GM18505 (cell line): Measurements from ENCODE around the gene HDAC5.
"Not testable (repeated sequence)": the region's sequence is repeated elsewhere in the genome, so short reads cannot be mapped to it uniquely, and the experiment has no call there.

Source experiments
- ATAC-seq: cut with Tn5 transposase; IDR thresholded peaks from one replicate; pipeline ENCODE4 v1.9.1; 2021; ENCODE audit not compliant: unreplicated experiment
- POLR2A ChIP-seq: IDR thresholded peaks from 4 replicates; pipeline ENCODE4 v1.6.1; 2011; ENCODE audit warnings: borderline replicate concordance; ENCODE audit not compliant: insufficient read depth, insufficient read length; ENCODE audit errors: extremely low read depth

Gene HDAC5

GRCh38 chr17:44053125-44053872 is 70.1 kb downstream of the HDAC5 start:
- no peak for TF ChIP-seq POLR2A
- no peak for ATAC-seq

DNA sequence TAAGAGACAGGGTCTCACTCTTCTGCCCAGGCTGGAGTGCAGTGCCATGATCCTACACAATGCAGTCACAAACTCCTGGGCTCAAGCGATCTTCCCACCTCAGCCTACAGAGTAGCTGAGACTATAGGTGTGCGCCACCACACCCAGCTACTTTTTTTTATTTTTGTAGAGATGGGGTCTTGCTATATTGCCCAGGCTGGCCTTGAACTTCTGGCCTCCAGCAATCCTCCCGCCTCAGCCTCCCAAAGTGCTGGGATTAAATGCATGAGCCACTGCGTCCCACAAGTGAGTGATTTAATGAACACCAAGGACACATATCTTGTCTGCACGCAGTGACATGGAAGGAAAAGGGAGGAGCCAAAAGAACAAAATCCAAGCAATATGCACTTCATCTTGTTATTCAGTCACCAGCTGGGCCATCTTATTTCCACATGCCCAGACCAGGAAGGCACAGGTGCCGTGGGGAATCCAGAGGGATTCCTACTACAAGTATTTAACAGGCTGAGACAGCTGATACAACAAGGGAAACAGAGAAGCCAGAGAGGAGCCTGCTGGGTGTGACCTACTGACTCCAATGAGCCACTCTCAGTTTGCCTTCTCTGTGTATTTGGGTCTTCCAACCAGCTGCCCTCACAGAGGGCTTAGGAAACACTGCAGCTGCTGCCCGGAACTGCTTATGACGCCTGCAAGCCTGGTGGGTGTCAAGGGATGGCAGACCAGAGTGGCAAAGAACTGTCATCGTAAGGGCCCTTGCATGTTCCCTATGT is 74.0 kb downstream of the HDAC5 start:
- TF ChIP-seq POLR2A = no peak
- ATAC-seq = no peak

GRCh38 chr17:44046893-44047292 is 76.5 kb downstream of the HDAC5 start:
- not testable (repeated sequence) for ATAC-seq

GRCh38 chr17:44045486-44045885 is 78.0 kb downstream of the HDAC5 start:
- ATAC-seq = no peak
- no peak for TF ChIP-seq POLR2A

- ATAC-seq = no peak
- TF ChIP-seq POLR2A = no peak
Observed at GRCh38 chr17:44044071-44044470, 79.4 kb downstream of the HDAC5 start.

- ATAC-seq = no peak
- no peak for TF ChIP-seq POLR2A
Observed at GRCh38 chr17:44043272-44043696, 80.2 kb downstream of the HDAC5 start.

DNA sequence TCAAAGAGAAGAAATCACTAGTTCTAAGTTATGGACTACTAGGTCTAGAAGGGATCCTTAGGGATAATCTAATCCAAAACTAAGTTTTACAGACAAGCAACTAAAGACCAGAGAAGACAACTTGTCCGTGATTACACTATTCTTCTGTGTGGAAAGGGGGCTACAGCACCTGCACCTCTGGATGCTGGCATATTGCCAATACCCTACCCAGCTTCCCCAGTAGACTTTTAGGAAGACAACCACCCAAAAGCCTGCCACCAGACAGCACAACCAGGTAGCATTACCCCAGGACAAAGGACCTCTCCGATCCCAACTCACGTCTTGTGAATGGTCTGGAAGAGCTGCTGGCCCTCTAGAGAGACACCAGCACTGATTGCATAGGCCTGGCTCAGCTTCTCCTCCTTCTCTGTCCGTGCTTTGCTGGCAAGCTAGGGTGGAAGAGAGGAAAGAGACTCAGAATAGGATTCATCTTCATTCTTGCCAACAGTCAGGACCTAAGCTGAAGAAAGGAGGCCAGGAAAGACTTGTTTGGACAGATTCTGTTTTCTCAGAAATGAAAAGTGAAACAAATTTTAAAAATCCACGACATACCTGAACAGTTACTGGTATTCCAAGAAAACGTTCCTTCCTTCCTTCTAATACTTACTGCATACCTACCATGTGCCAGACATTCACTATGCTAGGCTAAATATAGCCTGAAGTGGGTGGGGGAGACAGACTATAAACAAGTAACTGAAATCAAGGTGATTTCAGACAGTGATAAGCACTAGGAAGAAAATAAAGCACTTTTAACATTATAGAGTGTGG is 83.4 kb downstream of the HDAC5 start:
- no peak for TF ChIP-seq POLR2A
- no peak for ATAC-seq

DNA sequence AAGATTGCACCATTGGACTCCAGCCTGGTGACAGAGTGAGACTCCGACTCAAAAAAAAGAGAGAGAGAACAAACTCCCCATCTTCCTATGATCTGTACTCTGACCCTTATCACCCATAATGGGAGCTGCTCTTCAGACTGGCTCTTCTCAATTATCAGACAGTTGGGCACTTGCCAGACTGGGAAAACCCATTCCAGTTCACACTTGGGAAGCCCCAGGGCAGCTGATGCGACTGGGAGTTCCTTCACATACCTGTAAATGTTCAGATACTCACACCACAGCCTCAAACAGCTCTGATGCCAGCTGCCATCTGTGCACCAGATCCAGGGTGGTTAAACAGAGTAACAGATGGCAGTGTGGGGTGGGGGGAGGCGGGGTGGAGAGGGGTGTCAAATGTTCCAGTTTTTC is 84.8 kb downstream of the HDAC5 start:
- ATAC-seq = no peak
- TF ChIP-seq POLR2A = no peak

DNA sequence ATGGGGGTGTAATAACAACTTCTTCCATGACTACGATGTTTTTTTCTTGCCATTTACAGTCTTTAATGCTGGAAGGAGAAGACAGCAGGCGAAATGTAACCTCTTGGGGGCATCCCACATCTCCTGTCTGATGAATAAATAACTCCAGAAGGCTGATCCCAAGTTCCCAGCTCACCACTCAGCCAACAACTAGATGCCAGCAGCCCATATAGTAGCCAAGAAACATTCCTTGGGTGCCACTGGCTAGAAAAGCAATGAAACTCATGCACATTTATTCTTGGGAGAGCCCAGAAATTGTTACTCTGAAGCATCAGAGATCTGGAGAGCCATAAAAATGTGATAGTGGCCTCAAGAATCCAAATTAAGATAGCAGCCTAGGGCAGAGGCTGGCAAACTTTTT is 86.0 kb downstream of the HDAC5 start:
- no peak for TF ChIP-seq POLR2A
- ATAC-seq = no peak

- not testable (repeated sequence) for ATAC-seq
Observed at GRCh38 chr17:44034688-44035087, 88.8 kb downstream of the HDAC5 start.

DNA sequence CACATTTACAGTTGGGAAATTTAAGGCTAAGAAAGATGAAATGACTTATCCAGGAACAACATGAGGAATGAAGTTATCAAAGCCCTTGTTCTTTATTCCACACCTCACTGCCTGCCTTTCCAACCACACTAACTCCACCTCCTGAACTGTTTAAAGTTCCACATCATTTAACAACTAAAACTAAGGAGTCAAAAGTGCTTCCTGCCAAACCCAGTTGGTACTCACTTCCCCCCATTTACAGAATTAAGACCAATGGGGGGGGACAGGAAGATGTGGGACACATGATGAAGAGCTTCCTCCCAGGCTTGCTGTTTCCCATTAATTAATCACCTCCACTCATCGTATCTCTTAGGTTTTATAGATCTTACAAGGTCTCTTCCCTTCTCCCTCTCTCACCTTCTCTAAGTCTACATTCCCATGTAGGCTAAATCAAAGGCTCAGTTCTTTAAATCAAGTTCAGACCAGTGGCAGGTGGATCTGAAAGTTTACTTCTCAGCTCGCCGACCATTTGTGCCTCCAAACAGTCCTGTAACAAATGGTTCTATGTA is 89.5 kb downstream of the HDAC5 start:
- ATAC-seq = no peak
- no peak for TF ChIP-seq POLR2A

DNA sequence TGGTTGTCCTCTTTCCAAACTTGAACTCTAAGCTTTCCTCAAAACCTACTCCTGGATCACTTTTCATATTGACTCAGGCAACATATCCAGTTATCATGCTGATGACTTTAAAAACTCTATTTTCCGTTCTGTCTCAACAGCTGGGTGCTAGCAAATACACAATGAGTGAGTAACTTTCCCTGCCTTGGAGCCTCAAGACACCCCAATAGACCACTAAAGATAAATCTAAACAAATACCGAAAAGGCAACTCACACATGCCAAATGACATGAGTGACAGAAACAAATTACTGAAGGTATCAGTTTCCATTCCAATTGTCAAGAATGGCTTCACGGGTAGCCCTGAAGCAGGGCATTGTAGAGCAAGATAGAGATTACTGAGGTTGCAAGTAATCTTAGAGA is 93.0 kb downstream of the HDAC5 start:
- no peak for ATAC-seq
- TF ChIP-seq POLR2A = no peak

DNA sequence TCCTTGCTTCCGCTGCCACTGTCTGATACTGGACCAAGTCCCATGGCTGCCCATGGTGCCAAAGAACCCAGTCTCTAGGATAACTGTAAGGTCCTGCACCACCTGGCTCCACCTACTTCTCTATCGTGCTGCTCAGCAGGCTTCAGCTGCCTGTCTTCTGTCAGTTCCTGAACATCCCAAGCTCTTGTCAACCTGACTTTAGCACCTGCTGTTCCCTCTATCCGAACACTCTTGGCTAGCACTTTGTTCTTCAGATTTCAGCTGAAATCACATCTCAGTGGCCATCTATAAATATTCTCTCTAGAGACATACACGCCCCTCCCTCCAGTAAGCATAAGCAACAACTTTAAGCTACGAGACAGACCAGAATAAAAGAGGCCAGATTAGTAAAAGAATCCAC is 93.7 kb downstream of the HDAC5 start:
- TF ChIP-seq POLR2A = no peak
- ATAC-seq = no peak
